ENCODE results near the gene IGSF23. TPM values are rescaled to one million over a fixed set of nuclear protein-coding genes. Genes with fewer than 3 reads are reported as not detected.

IGSF23 gene
- total and polyA plus RNA-seq, 2 of the 13 experiments (the other 11 are each of a cell fraction or from before 2014, with no cell fraction given), result 2.3 to 8.8 TPM

DNA sequence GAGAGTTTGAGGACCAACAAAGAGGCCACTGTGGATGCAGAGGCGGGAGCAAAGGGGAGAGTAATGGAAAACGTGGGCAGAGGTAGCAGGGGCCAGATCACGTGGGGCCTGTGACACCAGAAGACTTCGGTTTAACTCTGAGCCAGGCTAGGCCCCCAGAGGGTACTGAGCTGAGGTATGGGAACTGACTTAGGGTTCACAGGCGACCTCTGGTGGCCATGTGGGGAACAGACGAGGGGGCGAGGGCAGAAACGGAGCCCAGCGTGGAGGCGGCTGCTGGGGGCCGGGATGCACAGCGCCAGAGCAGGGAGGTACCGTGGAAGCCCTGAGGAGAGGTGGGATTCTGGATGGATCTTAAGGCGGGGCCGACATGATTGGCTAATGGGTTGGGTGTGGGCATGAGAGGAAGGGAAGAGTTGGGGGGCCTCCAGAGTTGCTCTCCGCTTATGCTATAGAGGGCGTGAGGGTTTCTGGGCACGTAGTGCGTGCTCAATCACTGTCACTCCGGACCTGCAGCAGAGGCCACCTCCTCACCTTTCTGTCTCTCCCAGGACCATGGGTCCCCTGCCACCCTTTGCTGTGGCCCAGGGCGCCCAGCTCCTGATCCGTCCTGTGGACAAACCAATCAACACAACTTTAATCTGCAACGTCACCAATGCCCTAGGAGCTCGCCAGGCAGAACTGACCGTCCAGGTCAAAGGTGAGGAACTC is 44.0 kb downstream of the IGSF23 start (continued):
- TF ChIP-seq NFAT5 (CRISPR knock-in tag; IDR thresholded peaks at IDR 0.05) (no peak), ATF4 (CRISPR knock-in tag; IDR thresholded peaks at IDR 0.05) (no peak), MYC (CRISPR knock-in tag; IDR thresholded peaks at IDR 0.05; ENCODE audit: borderline replicate concordance) (peak; percentile 18; the same call in 1 of the 2 replicates), XRCC5 (optimal IDR thresholded peaks at IDR 0.05; ENCODE audit: low read length) (peak; percentile 37), ZNF550 (CRISPR knock-in tag; IDR thresholded peaks at IDR 0.05; ENCODE audit: borderline replicate concordance) (no peak), KDM5B (CRISPR knock-in tag; IDR thresholded peaks at IDR 0.05; ENCODE audit: borderline replicate concordance) (peak; percentile 66; the same call in 1 of the 2 replicates), FOXO4 (CRISPR knock-in tag; conservative IDR thresholded peaks at IDR 0.05) (no peak), TOPORS (CRISPR knock-in tag; IDR thresholded peaks at IDR 0.05) (no peak), SMYD3 (CRISPR knock-in tag; IDR thresholded peaks at IDR 0.05) (no peak), MATR3 (CRISPR knock-in tag; IDR thresholded peaks at IDR 0.05) (no peak), PLRG1 (conservative IDR thresholded peaks at IDR 0.05) (no peak), NCOR1 (IDR thresholded peaks at IDR 0.05; ENCODE audit: borderline replicate concordance, low read length) (no peak), RBFOX2 (IDR thresholded peaks at IDR 0.05; ENCODE audit: low read depth, low read length) (peak; percentile 69), ZNF7 (CRISPR knock-in tag; IDR thresholded peaks at IDR 0.05) (no peak), ZBTB34 (CRISPR knock-in tag; IDR thresholded peaks at IDR 0.05) (no peak), ZNF124 (CRISPR knock-in tag; IDR thresholded peaks at IDR 0.05) (no peak), GATAD1 (CRISPR knock-in tag; IDR thresholded peaks at IDR 0.05) (no peak), ZNF484 (CRISPR knock-in tag; IDR thresholded peaks at IDR 0.05; ENCODE audit: borderline replicate concordance, low read depth) (no peak)
- TF ChIP-seq, protein P1, sequence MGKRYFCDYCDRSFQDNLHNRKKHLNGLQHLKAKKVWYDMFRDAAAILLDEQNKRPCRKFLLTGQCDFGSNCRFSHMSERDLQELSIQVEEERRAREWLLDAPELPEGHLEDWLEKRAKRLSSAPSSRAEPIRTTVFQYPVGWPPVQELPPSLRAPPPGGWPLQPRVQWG (CRISPR knock-in tag; IDR thresholded peaks at IDR 0.05; ENCODE audit: borderline replicate concordance, low read depth), result no peak
